Umbilical cord (tissue), 2 donors: ENCODE results near the gene CS. TPM values are rescaled to one million over a fixed set of nuclear protein-coding genes. Genes with fewer than 3 reads are reported as not detected.
"Not testable (repeated sequence)": the region's sequence is repeated elsewhere in the genome, so short reads cannot be mapped to it uniquely, and the experiment has no call there.

Source experiments
- DNase-seq: peaks from one replicate; pipeline ENCODE4 v3.0.0-alpha.2; 2015; ENCODE audit warnings: low spot score
- total RNA-seq: library from RNA; depleted of rRNA; stranded (reverse); fragments of >200 nt; gene quantifications from one replicate; pipeline ENCODE4 v1.2.3, GENCODE V29; 2014; ENCODE audit warnings: low replicate concordance; ENCODE audit not compliant: insufficient read depth

Gene CS
- total RNA-seq, 1 donor from 2014 or later = 35.2 TPM

DNA sequence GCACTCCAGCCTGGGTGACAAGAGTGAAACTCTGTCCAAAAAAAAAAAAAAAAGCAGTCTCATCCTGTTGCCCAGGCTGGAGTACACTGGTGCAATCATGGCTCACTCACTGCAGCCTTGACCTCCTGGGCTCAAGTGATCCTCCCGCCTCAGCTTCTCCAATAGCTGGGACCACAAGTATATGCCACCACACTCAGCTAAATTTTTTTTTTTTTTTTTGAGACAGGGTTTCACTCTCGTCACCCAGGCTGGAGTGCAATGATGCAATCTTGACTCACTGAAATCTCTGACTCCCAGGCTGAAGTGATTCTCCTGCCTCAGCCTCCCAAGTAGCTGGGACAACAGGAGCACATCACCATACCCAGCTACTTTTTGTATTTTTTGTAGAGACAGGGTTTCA is 20.9 kb upstream of the CS start:
- DNase-seq = no peak

DNA sequence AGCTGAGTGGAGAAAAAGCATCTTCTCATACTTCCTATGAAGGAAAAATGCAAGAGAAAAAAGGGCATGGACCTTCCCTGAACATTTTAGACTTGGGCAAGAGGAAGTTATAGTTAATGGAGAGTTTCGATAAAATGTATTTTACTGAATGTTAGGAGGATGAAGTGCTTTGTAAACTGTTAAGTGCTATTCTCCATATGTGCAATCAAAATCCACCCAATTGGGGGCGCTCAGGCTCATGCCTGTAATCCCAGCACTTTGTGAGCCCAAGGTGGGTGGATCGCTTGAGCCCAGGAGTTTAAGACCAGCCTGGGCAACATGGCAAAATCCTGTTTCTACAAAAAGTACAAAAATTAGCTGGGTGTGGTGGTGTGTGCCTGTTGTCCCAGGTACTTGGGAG is 17.5 kb upstream of the CS start:
- no peak for DNase-seq

DNA sequence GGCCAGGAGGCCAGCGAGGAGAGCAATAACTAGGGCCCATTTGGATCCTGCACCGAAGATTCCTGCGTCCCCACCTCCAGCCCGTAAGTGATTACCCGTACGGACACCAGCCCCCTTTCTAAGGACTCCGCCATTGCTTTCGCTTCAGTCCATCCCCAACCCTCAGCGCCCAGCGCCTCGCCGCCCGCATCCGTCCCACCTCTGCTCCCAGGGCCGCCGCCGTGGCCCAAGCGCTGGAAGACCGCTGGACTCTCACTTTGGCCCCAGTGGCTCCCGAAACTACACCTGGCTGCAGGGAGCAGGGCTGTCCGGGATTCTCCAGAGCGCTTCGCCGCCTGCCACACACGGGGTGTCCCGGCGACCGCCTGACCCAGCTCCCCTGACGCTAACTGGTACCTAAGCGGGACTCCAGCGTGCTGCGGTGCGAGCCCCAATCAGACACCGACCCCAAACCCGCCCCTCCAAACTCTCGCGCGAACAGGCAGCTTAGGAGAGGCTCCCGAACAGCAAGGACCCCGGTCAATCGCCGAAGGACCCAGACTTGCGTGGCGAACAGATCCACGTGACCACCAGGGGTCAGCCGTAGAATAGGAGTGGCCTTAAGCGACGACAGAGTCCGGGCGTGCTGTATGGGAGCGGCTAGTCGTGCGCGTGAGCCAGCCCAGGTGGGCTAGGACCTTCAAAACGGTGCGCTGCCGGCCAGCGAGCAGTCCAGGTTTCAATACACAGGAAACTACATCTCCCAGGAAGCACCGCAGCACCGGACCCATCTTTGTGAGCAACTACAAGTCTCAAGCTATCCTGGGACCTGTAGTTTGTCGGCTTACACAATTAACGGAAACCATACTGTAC is 15.7 kb upstream of the CS start, which contains the start of gene CNPY2:
TSS of gene CNPY2 (minus strand) at position 367 of the 852 bp plus-strand sequence. CDS start 771 bp downstream, outside the sequence.
- peak; percentile 99 for DNase-seq

DNA sequence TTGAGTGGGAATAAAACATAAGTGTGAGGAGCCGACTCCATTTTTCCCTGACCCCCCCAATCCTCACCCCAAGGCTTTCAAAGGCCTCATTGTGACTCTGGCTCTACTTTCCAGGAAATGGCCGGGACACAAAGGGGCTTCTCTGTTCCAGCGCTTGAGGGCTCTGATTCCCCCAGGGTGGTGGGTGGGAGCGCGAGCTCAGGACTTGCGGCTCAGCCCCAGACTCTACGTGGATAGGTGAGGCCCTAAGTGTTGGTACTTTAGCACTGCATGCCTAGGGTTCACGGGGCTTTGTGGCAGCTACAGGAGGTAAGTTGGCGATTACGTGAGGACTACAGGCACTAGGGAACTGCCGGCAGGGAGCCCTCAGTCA is 15.1 kb upstream of the CS start:
- no peak for DNase-seq

DNA sequence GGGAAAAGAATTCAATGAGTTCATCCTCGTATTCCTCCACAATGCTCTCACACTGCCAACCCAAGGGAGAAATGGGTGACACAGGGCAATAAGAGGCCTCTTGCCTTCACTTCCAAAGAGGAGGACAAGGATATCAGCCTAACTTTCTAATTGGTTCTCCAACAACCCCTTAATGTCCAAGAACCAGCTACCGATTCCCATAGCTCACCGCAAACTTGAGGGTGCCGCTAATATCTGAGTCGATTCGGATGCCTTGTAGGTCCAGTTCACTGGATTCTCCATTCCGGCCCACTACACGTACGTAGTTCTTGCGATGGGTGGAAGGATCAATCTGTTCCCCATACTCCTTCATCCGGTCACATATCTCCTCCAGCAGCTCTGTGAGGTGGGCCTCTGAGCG is 10.9 kb upstream of the CS start:
- DNase-seq = no peak

DNA sequence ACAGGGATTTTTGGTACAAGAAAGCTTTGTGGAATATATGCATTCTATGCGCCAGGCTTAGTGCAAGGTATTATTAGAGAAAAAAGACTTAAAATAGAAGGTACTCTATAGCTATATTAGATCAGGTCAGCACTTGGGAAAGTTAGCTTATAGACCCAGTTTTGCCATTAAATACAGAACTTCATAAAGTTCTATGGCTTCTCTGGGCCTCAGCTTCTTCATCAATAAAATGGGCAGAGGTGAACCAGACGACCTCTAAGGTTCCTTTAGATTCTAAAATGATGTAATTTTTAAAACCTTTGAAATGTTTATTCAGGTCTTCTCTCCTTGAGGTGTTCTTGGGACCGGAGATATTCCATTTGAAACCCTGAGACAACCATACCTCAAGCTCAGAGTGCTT is 8.6 kb upstream of the CS start:
- DNase-seq = no peak

DNA sequence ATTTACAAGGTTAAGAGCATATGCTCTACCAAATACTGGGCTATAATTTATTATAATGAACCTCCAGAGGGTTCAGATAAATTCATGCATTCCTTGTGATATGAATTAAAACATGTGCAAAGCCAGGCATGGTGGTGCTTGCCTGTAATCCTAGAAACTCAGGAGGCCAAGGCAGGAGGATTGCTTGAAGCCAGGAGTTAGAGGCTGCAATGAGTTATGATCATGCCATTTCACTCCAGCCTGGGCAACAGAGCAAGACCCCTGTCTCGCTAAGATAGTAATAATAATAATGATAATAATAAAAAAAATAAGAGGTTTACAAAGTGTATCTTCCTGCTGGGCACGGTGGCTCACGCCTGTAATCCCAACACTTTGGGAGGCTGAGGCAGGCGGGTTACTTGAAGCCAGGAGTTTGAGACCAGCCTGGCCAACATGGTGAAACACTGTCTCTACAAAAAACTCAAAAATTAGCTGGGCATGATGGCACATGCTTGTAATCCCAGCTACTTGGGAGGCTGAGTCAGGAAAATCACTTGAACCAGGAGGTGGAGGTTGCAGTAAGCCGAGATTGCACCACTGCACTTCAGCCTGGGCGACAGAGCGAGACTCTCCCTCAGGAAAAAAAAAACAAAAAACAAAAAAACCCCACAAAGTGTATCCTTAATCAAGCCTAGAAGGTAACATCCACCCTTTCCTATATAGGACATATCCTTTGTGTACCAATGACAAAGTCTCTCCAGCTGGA is 7.3 kb upstream of the CS start:
- DNase-seq = no peak

DNA sequence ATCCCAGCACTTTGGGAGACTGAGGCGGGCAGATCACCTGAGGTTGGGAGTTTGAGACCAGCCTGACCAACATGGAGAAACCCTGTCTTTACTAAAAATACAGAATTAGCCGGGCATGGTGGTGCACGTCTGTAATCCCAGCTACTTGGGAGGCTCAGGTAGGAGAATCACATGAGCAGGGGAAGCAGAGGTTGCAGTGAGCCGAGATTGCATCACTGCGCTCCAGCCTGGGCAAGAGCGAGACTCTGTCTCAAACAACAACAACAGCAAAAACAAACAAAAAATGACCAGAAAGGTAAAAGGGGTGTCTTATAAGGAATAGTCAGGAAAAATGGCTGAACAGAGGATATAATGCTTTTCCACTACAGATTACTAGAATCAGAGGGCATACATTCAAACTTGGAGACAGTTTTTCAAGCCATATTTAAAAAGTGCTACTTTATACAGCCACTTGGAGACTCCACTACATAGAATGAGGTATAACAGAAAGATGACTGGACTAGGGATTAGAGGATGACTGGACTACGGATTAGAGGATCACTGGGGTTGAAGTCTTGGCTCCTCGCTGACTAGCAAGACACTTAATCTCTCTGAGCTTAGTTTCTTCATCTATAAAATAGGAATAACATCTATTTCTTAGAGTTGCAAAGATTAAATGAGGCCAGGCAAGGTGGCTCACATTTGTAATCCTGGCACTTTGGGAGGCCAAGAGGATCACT is 4.9 kb upstream of the CS start:
- DNase-seq = peak; percentile 66

DNA sequence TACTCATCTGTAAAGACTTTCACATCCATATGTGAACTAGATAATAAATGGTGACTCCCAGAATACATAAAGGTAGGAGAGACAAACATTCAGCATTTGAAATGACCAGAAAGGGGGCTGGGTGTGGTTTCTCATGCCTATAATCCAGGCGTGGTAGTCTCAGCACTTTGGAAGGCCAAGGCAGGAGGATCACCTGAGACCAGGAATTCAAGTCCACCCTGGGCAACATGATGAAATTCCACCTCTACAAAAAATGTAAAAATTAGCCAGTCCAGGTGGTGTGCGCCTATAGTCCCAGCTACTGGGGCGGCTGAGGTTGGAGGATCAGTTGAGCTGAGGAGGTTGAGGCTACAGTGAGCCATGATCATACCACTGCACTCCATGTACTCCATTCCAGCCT is 4.1 kb upstream of the CS start:
- DNase-seq = no peak

DNA sequence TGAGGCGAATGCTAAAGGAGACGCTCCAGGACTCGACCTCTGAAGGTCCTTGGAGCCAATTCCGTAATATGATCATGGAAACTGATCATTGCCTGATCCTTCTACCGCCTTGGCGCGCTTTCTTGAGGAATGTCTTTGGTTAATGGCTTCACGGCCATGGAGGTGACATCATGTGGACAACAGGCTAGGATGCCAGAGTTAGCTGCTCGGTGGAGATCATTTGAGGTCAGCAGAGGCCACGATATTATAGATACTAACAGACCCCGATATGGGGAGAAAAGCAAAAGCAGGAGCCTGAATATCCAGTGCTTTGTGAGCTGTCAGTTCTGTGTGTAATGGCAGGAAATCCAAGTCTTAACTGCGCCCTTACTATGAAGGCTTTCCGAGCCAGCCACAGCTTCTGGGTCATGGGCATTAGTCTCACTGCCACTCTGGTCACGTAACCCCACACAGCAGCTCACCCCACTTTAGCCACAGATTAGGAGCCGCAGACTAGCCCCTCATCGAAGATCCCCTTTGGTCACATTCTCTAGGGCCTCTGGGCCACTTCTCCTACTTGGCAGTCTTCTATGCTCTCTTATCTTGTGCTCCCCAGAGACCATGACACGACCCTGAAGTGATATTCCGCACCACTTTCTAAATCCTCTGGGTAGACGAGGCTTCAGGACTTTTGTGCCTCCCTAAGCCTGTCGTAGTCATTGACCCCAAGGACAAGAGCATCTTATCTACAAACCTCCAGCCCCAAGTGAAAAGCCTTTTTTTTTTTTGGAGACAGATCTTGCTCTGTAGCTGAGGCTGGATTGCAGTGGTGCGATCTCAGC is 724 bp upstream of the CS start:
- no peak for DNase-seq

DNA sequence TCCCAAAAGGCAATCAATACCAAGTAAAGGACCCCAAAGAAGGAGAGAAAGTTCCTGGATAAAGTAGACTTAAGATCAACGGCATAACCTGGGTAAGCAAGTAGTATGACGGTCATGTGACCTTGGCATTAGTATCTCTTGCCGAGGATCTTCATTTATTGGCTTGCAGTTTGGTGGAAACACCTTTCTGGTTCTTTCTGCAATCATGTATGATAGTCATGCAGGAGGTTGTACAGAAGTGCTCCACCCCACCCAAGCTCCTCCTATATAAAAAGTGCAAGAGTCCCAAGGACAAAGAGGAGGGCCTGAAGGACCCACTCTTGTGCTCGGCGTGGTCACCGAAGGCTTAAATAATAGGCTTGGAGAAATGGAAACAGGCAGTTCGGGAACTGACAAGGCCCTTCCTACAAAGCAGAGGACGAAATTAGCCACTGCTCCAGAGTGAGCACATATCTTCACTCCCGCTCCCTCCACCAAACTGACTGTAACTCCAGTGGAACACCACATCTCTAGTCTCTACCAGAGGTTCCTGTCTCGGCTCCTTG is 750 bp downstream of the CS start:
- no peak for DNase-seq

DNA sequence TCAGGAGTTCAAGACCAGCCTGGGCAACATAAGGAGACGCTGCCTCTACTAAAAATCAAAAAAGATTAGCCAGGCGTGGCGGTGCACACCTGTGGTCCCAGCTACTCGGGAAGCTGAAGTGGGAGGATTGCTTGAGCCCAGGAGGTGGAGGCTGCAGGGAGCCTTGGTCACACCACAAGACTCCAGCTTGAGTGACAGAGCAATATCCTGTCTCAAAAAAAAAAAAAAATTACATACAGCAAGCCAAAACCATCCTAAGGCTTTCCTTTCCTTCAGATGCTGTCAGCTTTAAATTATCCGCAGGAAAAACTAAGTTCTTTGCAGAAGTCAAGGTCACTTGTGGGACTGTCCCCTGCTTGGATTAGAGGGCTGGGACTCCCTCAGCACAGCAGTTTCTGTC is 1.3 kb downstream of the CS start:
- no peak for DNase-seq

DNA sequence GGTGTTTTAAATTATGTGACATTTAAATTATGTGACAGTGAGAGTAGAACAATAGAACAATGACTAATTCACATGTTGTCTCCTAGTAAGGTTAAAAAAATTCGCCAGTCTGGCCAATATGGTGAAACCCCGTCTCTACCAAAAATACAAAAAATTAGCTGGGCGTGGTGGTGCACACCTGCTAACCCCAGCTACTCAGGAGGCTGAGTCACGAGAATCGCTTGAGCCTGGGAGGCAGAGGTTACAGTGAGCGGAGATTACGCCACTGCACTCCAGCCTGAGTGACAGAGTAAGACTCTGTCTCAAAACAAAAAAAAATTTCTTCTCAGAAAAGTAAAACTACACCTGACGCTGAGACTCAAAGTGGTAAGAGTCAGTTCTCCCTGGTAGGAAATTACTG is 2.7 kb downstream of the CS start:
- DNase-seq = no peak

DNA sequence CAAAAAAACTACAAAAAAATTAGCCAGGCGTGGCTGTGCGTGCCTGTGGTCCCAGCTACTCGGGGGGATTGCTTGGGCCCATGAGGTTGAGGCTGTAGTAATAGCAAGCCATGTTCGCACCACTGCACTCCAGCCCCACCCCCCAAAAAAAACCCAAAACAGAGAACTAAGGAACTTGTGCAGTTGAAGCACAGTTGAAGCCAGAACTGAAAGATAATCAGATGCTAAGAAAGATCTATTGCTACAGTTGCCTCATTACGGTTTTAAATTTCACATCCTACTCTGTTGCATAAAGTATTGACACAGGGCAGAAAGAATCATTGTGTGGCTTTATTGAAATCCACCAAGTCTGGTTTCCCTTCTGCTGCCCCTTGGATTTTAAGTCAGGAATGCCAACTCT is 3.8 kb downstream of the CS start:
- DNase-seq = no peak

DNA sequence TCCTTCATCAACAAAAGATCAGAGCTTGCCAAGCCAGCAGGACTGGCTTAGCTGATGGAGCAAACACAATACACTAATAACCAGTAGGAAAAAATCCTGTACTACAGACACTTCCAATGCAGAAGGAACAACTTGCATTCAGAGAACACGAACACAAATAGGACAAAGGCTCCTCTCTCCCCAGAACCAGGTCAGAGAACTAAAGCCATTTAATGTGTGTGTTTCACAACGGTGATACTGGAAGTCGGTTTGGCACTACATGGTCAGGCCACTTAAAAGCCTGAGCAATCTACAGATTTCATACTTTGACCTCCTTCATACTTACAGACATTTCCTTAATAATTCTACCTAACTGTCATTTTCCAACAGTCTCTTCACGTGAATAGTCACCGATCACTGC is 6.3 kb downstream of the CS start:
- no peak for DNase-seq

DNA sequence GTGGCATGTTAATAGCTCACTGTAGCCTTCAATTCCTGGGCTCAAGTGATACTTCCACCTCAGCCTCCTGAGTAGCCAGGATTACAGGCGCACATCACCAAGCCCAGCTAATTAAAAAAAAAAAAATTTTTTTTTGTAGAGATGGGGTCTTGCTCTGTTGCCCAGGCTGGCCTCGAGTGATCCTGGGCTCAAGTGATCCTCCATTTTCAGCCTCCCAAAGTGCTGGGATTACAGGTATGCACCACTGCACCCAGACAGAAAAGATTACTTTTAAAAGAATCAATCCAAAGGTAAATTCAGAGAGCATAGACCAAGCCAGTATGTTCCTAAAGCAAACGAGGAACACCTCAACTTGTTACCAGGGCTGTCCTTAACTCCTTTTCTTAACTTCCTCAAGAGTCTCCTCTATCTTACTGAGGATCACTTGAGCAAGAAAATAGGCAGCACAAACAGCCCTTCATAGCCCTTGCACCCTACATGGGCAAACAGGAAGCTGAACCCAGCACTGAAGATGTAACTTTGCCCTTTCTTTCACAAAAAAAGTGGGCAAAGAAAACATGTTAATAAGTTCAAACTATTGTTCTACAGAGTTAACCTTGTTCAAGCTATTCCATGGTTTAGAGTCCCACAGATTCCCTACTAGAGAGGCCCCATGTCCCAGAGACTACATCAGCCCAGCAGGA is 11.3 kb downstream of the CS start:
- no peak for DNase-seq

DNA sequence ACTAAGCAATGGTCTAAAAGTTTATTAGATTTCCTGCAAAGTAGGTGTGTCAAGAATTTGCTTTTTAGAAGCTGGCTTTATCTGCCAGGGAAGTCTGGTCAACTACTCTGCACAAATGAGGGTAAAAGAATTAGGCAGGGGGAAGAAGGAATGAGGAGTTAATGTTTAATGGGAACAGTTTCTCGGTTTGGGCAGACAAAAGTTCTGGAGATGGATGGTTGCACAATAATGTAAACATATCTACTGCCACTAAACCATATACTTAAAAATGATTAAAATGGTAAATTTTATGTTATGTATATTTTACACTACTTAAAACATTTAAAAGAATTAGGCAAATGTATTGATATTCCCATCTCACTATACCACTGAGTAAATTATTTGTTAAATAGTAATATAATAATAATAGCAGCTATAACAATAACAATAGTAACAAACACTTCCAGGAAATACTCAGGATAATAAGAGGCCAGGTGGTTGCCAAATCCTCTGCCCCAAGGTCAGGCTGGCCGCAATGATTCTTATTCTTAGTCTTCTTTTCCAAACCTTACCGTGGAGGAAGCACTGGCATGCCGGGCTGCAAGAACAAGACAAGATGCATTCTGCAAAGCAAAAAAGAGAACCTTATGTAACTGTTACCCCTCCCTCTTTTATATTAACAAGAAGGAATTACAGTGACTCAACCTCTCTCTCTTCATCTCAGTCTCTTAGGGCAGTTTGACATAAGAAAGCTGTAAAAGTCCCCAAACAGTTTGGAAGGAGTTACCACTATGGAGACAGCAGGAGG is 13.9 kb downstream of the CS start:
- DNase-seq = no peak

DNA sequence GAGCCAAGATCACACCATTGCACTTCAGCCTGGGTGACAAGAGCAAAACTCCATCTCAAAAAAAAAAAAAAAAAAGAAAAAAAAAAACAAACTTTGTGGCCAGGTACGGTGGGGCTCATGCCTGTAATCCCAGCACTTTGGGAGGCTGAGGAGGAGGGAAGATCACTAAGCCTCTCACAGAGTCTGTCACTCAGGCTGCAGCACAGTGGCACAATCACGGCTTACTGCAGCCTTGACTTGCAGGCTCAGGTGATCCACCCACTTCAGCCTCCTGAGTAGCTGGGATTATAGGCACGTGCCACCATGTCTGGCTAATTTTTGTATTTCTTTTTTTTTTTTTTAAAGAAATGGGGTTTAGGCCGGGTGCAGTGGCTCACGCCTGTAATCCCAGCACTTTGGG is 15.9 kb downstream of the CS start:
- DNase-seq = not testable (repeated sequence)

DNA sequence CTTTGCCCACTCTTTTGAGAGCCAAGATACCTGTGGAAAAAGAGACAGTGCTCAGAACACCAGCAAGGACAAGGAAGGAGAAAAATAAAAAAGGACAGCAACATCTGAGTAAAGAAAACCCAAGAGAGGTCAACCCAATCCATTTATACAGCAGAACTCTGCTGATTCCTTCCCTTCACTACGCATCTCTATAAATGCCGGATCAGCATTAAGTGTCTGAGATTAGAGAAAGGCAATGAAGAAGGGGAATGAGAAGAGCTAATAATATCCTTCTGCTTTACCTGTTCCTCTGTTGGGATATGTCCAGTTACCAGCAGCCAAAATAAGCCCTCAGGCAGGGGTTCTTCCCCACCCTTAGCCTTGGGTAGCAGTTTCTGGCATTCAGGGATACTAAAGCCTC is 17.6 kb downstream of the CS start:
- DNase-seq = no peak

DNA sequence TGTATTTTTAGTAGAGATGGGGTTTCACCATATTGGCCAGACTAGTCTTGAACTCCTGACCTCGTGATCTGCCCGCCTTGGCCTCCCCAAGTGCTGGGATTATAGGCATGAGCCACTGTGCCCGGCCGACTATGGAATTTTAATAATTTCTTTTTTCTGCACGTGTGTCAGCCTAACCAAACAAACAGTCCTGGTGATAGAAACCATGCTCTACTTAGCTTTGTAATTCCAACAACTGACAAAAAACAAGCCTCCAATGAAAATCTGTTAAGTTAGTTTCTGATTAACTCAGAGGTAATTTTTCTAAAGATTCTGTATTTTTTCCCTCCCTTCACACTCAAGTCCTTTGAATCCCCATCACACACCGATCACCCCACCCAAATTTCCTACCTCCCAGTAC is 18.1 kb downstream of the CS start:
- no peak for DNase-seq
